Nephron progenitor cell (in vitro differentiated cells): ENCODE data around the gene BTNL8.

Experiments used
- DNase-seq: peaks from one replicate; pipeline ENCODE4 v3.0.0; 2021
- H3K27ac Mint-ChIP-seq: 2 replicates; pipeline ENCODE4 v1.8.0; 2021; ENCODE audit warnings: mild to moderate bottlenecking, moderate library complexity, mixed read lengths
- H3K27me3 Mint-ChIP-seq: 2 replicates; pipeline ENCODE4 v1.8.0; 2021; ENCODE audit warnings: mild to moderate bottlenecking, low read depth, mixed read lengths; ENCODE audit not compliant: poor library complexity
- H3K36me3 Mint-ChIP-seq: 2 replicates; pipeline ENCODE4 v1.8.0; 2021; ENCODE audit warnings: low read depth, mixed read lengths
- H3K4me1 Mint-ChIP-seq: 2 replicates; pipeline ENCODE4 v1.8.0; 2021; ENCODE audit warnings: mixed read lengths
- H3K4me3 Mint-ChIP-seq: 2 replicates; pipeline ENCODE4 v1.8.0; 2021; ENCODE audit warnings: mild to moderate bottlenecking, moderate library complexity, mixed read lengths
- H3K9me3 Mint-ChIP-seq: 2 replicates; pipeline ENCODE4 v1.8.0; 2021; ENCODE audit warnings: mild to moderate bottlenecking, moderate library complexity, mixed read lengths
- CTCF ChIP-seq: fragments of 200-600 bp; sonication (generic); IDR thresholded peaks from 2 replicates; pipeline ENCODE4 v1.5.0; 2021; ENCODE audit warnings: antibody characterized with exemption

BTNL8 gene

GRCh38 chr5:180853848-180854176, 45.1 kb upstream of the BTNL8 start:
- Mint-ChIP-seq H3K4me1 (peaks cover 5% of the 10 kb centered on the region), H3K27me3 (peaks cover 11% of the 10 kb centered on the region), H3K9me3 (peaks cover 96% of the 10 kb centered on the region), H3K27ac (no peak overlapping the region), H3K36me3 (peaks cover 99% of the 10 kb centered on the region), H3K4me3 (no peak overlapping the region)
- no peak for DNase-seq
- TF ChIP-seq CTCF = no peak

GRCh38 chr5:180858586-180858985, 40.4 kb upstream of the BTNL8 start:
- peaks cover 24% of the 10 kb centered on the region for H3K4me1 Mint-ChIP-seq
- no peak overlapping the region for H3K27ac Mint-ChIP-seq
- peak overlapping the region; percentile 95 for H3K4me3 Mint-ChIP-seq
- H3K36me3 Mint-ChIP-seq = peaks cover 60% of the 10 kb centered on the region
- DNase-seq = no peak
- H3K27me3 Mint-ChIP-seq = peaks cover 5% of the 10 kb centered on the region
- TF ChIP-seq CTCF = no peak
- peaks cover 56% of the 10 kb centered on the region for H3K9me3 Mint-ChIP-seq

GRCh38 chr5:180860273-180860886, 38.6 kb upstream of the BTNL8 start:
- peaks cover 42% of the 10 kb centered on the region for H3K36me3 Mint-ChIP-seq
- H3K9me3 Mint-ChIP-seq = peaks cover 38% of the 10 kb centered on the region
- peak overlapping the region; percentile 95 for H3K4me3 Mint-ChIP-seq
- H3K4me1 Mint-ChIP-seq = peaks cover 24% of the 10 kb centered on the region
- H3K27me3 Mint-ChIP-seq = peaks cover 9% of the 10 kb centered on the region
- no peak for DNase-seq
- H3K27ac Mint-ChIP-seq = peak overlapping the region; percentile 87
- no peak for TF ChIP-seq CTCF

GRCh38 chr5:180860887-180861822, 37.8 kb upstream of the BTNL8 start, which contains the start of gene ZFP62:
Gene ZFP62 (minus strand): TSS chr5:180861276. CDS start chr5:180861219, 57 bp downstream.
- Mint-ChIP-seq H3K4me1 (peaks cover 18% of the 10 kb centered on the region), H3K27me3 (peaks cover 17% of the 10 kb centered on the region), H3K4me3 (peak within 1 kb of the TSS; percentile 95), H3K36me3 (peaks cover 34% of the 10 kb centered on the region), H3K9me3 (peaks cover 30% of the 10 kb centered on the region), H3K27ac (peak within 1 kb of the TSS; percentile 87)
- TF ChIP-seq CTCF = no peak
- DNase-seq = peak; percentile 94

GRCh38 chr5:180862645-180863044, 36.3 kb upstream of the BTNL8 start:
- Mint-ChIP-seq H3K36me3 (peaks cover 19% of the 10 kb centered on the region), H3K4me3 (peak overlapping the region; percentile 66)

More at GRCh38 chr5:180862645-180863044, 36.3 kb upstream of the BTNL8 start:
- Mint-ChIP-seq H3K9me3 (peaks cover 15% of the 10 kb centered on the region), H3K27ac (peak overlapping the region; percentile 57), H3K27me3 (peaks cover 22% of the 10 kb centered on the region), H3K4me1 (peaks cover 18% of the 10 kb centered on the region)
- no peak for DNase-seq
- no peak for TF ChIP-seq CTCF
